ENCODE results near the gene SV2C. TPM values are rescaled to one million over a fixed set of nuclear protein-coding genes. Genes with fewer than 3 reads are reported as not detected.
A peak's percentile ranks its signal among the peaks of the same experiment; 100 is the strongest.
"Not testable (repeated sequence)": the region's sequence is repeated elsewhere in the genome, so short reads cannot be mapped to it uniquely, and the experiment has no call there.

Gene SV2C
- total and polyA plus RNA-seq, 8 donors = 0.13 to 30.8 (median 1.4) TPM; not detected in 2

DNA sequence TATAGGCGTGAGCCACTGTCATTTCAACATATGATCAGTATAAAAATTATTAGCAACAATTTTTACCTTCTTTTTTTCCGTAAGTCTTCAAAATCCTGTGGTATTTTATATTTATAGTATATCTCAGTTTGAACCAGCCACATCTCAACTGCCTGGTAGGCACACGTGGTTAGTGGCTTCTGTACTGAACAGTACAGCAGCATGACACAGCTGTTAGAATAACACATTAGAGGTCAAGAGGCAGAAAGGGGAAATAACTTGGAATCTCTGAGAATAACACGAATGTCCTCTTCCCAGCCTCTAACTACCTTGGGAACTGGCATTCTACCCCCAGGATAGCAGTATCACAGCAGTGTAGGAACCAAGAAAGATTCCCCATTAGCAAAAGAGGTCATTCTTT is 211.4 kb downstream of the SV2C start:
- Histone ChIP-seq H3K4me1 (peaks cover 4 to 39% (median 12%) of the 10 kb centered on the region in 4 donors), H3K27ac (peak overlapping the region in 1 of 5 donors; percentile 21)
- intact Hi-C loops (cut with DNase I; ENCODE audit: low total_unique reads) = no loop called here

DNA sequence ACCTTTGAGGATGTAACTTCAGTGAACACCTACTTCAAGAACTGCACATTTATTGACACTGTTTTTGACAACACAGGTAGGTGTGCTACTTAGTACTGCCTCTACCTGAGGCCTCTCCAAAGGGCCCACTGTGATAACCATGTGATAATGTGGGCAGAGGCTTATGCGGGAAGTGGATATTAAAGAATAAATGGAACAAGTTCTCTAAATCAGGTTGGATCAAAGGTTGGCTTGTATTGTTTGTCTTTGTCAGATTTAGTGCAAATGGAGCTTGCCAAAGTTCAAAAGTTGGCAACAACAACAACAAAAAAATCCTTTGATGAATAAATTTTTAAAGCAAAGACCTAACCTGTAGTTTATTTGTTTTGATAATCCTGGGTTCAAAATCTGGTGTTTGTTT is 215.7 kb downstream of the SV2C start:
- intact Hi-C loops (cut with DNase I; ENCODE audit: low total_unique reads) = no loop called here
- WGBS, 5 donors = 27 to 60% (median 33%) methylated on average over 1 of the region's 1 CpG
- Histone ChIP-seq H3K27ac (no peak overlapping the region), H3K27me3 (no peaks in the 10 kb centered on the region), H3K9me3 (no peaks in the 10 kb centered on the region), H3K4me3 (no peak overlapping the region), H3K36me3 (no peaks in the 10 kb centered on the region), H3K4me1 (peaks cover 0 to 14% (median 6%) of the 10 kb centered on the region in 4 donors)
- no peak for DNase-seq
- TF ChIP-seq EP300 (IDR thresholded peaks at IDR 0.05) (no peak), POLR2AphosphoS5 (IDR thresholded peaks at IDR 0.05) (no peak), POLR2A (IDR thresholded peaks at IDR 0.05) (no peak)
- TF ChIP-seq, protein P1, sequence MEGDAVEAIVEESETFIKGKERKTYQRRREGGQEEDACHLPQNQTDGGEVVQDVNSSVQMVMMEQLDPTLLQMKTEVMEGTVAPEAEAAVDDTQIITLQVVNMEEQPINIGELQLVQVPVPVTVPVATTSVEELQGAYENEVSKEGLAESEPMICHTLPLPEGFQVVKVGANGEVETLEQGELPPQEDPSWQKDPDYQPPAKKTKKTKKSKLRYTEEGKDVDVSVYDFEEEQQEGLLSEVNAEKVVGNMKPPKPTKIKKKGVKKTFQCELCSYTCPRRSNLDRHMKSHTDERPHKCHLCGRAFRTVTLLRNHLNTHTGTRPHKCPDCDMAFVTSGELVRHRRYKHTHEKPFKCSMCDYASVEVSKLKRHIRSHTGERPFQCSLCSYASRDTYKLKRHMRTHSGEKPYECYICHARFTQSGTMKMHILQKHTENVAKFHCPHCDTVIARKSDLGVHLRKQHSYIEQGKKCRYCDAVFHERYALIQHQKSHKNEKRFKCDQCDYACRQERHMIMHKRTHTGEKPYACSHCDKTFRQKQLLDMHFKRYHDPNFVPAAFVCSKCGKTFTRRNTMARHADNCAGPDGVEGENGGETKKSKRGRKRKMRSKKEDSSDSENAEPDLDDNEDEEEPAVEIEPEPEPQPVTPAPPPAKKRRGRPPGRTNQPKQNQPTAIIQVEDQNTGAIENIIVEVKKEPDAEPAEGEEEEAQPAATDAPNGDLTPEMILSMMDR (IDR thresholded peaks at IDR 0.05) = no peak

More for the DNA sequence above, 211.4 kb downstream of the SV2C start:
- Histone ChIP-seq H3K4me3 (no peak overlapping the region), H3K27me3 (no peaks in the 10 kb centered on the region), H3K36me3 (no peaks in the 10 kb centered on the region), H3K9me3 (no peaks in the 10 kb centered on the region)
- TF ChIP-seq, protein P1 (IDR thresholded peaks at IDR 0.05) = no peak
- no peak for TF ChIP-seq POLR2A (IDR thresholded peaks at IDR 0.05)
- TF ChIP-seq POLR2AphosphoS5 (IDR thresholded peaks at IDR 0.05) = no peak
- no peak for TF ChIP-seq EP300 (IDR thresholded peaks at IDR 0.05)
- no peak for DNase-seq
- 54 to 68% (median 67%) methylated on average over 4 of the region's 4 CpGs for WGBS, 5 donors

DNA sequence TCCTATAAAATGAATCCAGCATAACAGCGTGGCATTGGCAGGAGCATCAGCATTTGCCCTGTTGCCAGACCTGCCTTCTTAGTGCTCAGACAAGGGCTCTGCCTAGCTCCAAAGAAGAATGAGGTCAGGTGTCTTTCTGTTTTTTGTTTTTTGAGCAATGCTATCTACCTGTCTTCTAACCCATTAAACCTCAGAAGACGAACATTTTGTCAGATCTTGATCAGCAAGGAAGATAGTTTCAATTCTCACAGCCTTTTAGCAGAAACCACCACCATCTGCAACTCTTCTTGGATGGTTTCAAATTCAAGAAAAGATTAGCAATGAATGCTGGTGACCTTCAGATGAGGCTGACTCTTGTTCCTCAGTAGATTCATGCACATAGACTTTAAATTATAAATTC is 216.4 kb downstream of the SV2C start:
- DNase-seq = no peak
- 66 to 87% (median 79%) methylated on average over 2 of the region's 2 CpGs for WGBS, 5 donors
- no peak for TF ChIP-seq POLR2A (IDR thresholded peaks at IDR 0.05)
- TF ChIP-seq POLR2AphosphoS5 (IDR thresholded peaks at IDR 0.05) = no peak
- TF ChIP-seq EP300 (IDR thresholded peaks at IDR 0.05) = no peak
- TF ChIP-seq, protein P1 (IDR thresholded peaks at IDR 0.05) = no peak
- H3K4me1 ChIP-seq = peaks cover 0 to 19% (median 9%) of the 10 kb centered on the region in 4 donors
- H3K36me3 ChIP-seq = no peaks in the 10 kb centered on the region
- no peaks in the 10 kb centered on the region for H3K9me3 ChIP-seq
- no peak overlapping the region for H3K27ac ChIP-seq
- H3K27me3 ChIP-seq = no peaks in the 10 kb centered on the region
- H3K4me3 ChIP-seq = no peak overlapping the region
- intact Hi-C loops (cut with DNase I; ENCODE audit: low total_unique reads) = no loop called here

DNA sequence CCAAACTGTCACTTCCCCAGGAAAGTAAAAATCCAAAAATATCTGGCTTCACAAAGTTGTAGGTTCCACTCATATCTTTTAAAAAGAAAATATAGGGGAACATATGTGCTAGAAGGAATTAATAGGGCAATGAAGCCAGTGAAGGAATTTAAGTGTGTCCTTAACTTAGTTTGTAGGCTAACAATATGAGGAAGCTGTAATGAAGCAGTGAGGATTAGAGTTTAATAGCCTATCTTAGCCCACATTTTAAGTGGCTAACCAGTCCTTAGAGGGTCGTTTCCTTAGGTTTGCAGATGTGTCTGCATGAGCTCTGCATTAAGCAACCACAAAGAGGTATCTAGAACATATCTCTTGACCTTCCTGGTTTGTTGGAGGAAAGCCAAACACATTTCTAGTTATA is 218.7 kb downstream of the SV2C start:
- H3K9me3 ChIP-seq; DNase-seq; H3K27me3 ChIP-seq; H3K27ac ChIP-seq; H3K4me3 ChIP-seq; H3K36me3 ChIP-seq; intact Hi-C loops (cut with DNase I; ENCODE audit: low total_unique reads): not testable (repeated sequence)
- 0 to 31% (median 27%) methylated on average over 1 of the region's 1 CpG for WGBS, 5 donors
- peaks cover 0 to 19% (median 9%) of the 10 kb centered on the region in 4 donors for H3K4me1 ChIP-seq

DNA sequence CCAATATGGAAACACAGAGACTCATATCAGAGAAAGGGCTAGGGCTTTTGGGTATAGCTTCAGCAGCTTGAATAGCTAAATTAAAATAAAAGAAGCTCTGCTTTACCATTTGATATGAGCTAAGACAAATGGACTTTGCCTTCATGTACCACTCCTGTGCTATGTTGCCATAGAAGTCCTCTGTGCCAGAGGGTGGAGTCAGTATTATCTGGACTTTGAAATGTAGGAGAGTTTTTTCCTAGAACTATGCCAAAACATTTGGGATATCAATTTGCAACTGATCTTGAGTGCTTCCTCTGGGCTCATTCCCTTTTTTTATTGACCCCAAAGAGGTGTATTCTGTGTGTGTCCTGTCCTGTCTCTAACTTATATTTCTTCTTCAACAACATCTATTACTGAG is 219.5 kb downstream of the SV2C start:
- H3K4me3 ChIP-seq; H3K9me3 ChIP-seq; H3K27me3 ChIP-seq; H3K27ac ChIP-seq; intact Hi-C loops (cut with DNase I; ENCODE audit: low total_unique reads); DNase-seq; H3K36me3 ChIP-seq: not testable (repeated sequence)
- peaks cover 0 to 19% (median 9%) of the 10 kb centered on the region in 4 donors for H3K4me1 ChIP-seq
